Breast epithelium (tissue), 3 donors: ENCODE results near the gene SLCO1C1.

Source experiments
- CTCF ChIP-seq, 3 donors: fragments of 450-650 bp; IDR thresholded peaks; one replicate each; pipeline ENCODE4 v1.5.1; 2016 to 2017; ENCODE audit warnings: antibody characterized with exemption in 3 of 3, mild to moderate bottlenecking in 3 of 3, moderate library complexity in 3 of 3
- POLR2AphosphoS5 ChIP-seq, 3 donors: sonication (generic); formaldehyde crosslinking; IDR thresholded peaks; one replicate each; pipeline ENCODE4 v1.6.1; 2017; ENCODE audit warnings: antibody characterized with exemption in 3 of 3

GRCh38 chr12:20798554-20798953 lies 103.4 kb downstream of the SLCO1C1 start:
- TF ChIP-seq CTCF (IDR thresholded peaks at IDR 0.05) = peak in 2 of 3 donors; percentile 27 to 32
- TF ChIP-seq POLR2AphosphoS5 (IDR thresholded peaks at IDR 0.05) = no peak
